ENCODE measurements around the gene MPC1L.
A peak's percentile ranks its signal among the peaks of the same experiment; 100 is the strongest.

MPC1L gene

DNA sequence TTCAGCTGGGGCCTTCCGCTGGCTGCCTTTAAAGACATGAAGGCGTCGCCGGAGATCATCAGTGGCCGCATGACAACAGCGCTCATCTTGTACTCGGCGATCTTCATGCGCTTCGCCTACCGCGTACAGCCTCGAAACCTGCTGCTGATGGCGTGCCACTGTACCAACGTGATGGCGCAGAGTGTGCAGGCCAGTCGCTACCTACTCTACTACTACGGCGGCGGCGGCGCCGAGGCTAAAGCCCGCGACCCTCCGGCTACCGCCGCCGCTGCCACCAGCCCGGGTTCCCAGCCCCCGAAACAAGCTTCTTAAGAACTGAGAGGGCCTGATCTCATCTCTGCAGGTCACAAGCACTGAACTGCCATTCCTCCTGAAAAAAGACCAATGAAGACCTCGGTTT is 437 bp downstream of the MPC1L start:
- no peak overlapping the region for H3K4me3 ChIP-seq (ENCODE audit: low read depth, low read length)
- DNase-seq (ENCODE audit: low read depth), result no peak

DNA sequence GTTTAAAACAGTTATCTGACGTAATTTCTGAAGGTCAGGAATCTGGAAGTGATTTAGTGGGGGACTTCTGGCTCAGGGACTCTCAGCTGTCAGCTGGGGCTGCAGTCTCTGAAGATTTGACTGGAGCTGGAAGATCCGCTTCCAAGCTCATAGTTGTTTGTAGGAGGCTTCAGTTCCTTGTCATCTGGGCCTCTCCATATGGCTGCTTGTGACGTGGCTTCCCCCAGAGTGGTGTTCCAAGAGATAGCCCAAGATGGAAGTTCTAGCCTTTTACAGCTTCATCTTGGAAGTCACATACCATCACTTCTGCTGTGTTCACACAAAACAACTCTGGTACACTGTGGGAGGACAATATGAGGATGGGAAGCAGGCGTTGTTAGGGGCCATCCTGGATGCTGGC is 2.1 kb downstream of the MPC1L start:
- no peak overlapping the region for H3K4me3 ChIP-seq (ENCODE audit: low read depth, low read length)
- DNase-seq (ENCODE audit: low read depth), result no peak

DNA sequence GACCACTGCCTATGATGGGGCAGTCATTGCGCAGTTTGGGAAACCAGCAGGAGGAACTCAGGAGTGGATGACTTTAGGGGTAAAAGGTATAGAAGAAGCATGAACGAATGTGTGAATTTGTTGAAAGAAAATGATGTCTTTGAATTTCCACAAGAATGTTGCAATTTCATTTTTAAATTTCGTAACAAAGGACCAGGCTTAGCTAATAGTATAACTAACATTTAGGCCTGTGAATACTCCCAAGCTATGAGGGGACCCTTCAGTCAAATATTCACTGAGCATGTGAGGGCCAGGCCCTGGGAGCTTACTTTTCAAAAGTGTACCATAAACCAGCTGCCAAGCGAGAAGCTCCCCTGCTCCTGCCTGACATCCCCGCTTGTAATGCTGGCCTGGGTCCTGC is 5.3 kb downstream of the MPC1L start:
- no peak for DNase-seq (ENCODE audit: low read depth)
- no peak overlapping the region for H3K4me3 ChIP-seq (ENCODE audit: low read depth, low read length)

DNA sequence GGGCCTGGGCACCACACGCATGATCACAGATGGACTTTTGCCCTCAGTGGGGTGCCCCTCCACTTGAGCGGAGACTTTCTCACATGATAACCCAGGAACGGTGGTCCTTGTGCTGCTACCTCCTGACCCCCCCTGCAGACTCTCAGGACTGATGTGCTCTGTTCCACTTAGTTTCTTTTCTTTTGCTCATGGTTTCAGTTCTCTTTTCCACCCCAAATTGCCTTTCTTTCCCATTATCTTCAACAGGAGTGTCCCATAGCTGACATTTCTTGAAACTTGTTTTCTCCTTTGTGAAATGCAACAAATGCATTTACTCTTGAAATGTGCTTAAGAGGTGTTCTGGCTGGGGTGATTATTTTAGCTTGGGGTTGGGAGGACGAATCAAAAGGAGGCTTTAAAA is 9.0 kb downstream of the MPC1L start:
- DNase-seq (ENCODE audit: low read depth), result no peak
- no peak overlapping the region for H3K4me3 ChIP-seq (ENCODE audit: low read depth, low read length)

DNA sequence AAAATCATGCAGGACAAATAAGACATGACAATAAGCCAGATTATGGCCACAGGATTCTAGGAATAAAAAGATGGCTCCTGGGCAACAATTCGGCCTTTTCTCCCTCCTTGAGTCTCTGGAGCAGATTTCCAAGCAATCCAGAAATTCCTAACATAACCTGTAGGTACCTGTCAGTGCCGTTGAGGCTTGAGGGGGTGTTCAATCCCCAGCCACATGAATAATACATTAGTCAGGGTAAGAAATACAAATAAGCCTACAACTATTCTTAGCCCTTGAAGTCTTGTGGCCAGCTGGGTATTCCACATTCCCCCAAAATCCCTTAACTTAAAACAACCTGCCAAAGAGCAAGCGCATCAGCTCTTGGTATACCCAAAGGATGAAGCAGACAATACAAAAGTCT is 14.5 kb downstream of the MPC1L start:
- H3K4me3 ChIP-seq (ENCODE audit: low read depth, low read length), result no peak overlapping the region
- no peak for DNase-seq (ENCODE audit: low read depth)

DNA sequence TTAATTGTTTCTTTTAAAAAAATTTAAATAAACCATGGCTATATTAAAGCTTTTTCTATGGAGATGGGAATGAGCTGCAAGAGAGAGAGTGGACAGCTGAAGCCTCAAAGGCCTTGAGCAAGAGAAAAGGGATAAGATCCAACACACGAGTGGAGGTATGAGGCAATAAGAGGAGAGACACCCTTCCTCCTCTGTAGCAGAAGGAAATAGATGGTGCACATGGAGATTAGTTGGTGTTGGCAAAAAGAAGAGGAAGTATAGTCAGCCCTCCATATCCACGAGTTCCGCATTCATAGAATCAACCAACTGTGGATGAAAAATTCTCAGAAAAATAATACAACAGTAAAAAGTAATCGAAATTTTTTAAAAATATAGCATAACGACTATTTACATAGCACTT is 20.9 kb downstream of the MPC1L start:
- DNase-seq (ENCODE audit: low read depth), result no peak
- peak overlapping the region; percentile 36 for H3K4me3 ChIP-seq (ENCODE audit: low read depth, low read length)

DNA sequence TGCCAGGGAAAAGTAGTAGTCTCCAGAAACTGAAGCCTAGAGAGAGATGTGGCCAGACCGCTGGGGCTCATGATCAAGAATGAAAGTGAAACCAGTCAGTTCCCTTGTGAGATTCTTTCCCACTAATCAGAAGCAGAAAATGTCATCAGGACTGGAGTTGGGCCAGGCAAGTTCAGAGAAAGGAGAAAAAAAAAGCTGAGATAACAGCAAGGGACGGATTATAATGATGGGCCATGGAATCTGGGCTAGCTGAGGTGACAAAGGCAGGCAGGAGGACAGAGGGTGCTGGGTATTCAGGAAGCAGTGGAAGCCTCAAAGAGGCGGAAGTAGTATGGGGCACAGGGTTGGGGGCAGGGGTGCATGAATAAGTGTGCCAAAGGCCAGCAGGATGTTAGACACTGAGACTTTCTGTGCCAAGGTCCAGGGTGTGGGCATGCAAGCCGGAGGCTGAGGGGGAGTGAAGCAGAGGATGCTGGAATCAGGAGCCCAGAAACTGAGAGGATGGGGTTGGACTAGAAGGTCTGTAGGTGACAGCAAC is 21.7 kb downstream of the MPC1L start:
- peak overlapping the region; percentile 36 for H3K4me3 ChIP-seq (ENCODE audit: low read depth, low read length)
- DNase-seq (ENCODE audit: low read depth), result no peak

DNA sequence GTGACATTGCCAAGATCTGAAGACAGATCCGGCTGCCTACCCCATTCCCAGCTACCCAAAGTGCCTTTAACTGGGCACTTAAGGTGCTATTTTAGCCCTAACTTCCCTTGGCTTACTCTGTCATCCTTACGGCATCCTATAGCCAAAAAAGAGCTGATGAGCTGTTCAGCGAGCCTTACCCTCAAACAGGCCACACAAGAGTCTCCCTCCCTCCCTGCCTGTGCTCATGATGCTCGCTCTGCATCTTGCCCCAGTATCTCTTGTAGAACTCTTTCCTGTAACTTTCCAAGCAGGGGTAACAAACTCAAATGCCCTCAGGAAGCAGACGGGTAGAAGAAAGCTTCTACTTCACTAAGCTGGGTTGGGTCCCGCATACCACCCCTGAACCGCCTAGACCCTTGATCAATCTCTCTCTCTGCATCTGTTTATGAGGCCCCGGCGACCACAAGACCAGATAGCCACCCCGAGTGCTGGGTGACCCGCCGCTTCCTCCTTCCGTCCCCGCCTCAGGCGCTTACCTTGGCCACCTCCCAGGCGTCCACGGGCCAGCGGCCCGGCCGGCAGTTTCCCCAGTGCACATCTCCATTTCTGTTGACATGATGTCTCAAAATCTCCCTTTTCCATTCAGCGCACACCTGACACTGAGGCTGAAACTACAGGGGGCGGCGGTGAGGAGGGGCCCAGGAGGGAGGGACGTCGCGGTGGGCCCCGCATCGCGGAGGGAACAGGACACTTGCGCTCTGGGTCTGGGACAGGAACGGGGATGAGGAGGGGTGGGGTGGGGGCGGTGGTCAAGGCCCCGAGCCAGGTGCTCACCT is 23.5 kb downstream of the MPC1L start:
- peak overlapping the region; percentile 71 for H3K4me3 ChIP-seq (ENCODE audit: low read depth, low read length)
- DNase-seq (ENCODE audit: low read depth), result no peak

DNA sequence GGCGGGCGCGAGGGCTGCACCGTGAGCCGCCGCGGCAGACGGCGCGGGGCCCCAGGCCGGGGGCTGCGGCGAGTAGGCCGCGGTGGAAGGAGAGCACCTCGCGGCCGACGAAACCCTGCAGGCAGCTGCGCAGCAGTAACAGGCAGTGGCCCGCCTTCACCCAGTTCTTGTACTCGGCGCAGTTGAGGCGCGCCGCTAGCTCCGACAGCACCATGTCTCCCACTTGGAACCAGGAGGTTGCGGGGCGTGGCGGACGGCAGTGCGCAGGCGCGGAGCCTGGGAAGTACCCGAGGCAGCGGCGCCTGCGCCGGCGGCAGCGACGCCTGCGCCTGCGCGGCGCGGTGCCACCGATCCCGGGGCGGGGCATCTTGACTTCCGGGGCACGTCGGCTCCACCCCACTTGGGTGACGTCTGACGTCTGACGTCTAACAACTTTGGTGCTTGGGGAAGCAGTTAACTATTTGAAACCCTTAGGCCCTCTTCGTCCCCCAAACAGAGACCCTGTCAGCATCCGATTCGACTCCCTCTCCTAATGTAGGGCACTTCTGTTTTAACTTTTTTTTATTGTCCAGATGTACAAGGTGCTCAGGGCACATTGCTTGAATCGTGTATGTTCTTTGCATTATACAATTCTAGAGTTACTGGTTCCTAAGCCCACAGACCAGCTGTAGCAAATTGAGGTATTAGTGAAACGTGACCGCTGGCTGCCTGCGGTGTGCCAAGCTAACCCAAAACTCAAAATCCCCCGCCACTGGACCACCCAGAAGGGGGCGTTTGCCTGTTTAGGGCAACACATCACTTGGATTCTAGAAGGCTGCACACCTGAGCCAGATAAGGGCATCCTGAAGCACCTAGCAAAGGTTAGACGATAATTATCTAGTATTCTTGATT is 24.3 kb downstream of the MPC1L start, which contains the start of gene CXorf38:
TSS of gene CXorf38 (minus strand) at position 255 of the 891 bp plus-strand sequence. CDS start at position 214, 41 bp downstream.
- peak; percentile 39 for DNase-seq (ENCODE audit: low read depth)
- peak within 1 kb of the TSS; percentile 71 for H3K4me3 ChIP-seq (ENCODE audit: low read depth, low read length)

DNA sequence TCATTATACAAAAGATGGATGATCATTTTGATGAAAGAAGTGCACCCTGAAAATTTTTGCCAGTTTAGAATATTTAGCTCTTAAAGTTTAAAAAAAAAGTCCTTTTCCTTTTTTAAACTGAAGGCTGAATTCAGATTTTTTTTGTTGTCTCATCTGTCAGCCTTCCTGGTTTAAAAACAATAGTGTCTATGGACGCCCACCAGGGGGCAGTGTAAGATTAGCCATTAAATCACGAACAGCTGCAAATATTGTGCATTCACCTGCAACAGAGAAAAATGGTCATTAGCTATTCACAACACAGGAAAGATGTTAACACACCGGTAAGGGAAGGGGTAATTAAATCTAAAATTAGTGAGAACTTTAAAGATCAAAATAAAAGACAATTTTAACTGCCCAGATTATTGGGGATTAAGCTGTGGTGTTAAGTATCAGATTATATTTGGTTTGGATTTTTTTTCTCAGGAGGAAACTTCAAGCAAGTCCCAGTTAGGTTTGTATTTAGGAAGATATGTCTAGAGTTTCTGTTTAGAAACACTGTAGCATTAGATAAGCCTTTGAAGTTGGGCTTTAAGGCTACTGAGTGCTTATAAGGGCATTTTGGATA is 28.5 kb downstream of the MPC1L start:
- DNase-seq (ENCODE audit: low read depth), result no peak

DNA sequence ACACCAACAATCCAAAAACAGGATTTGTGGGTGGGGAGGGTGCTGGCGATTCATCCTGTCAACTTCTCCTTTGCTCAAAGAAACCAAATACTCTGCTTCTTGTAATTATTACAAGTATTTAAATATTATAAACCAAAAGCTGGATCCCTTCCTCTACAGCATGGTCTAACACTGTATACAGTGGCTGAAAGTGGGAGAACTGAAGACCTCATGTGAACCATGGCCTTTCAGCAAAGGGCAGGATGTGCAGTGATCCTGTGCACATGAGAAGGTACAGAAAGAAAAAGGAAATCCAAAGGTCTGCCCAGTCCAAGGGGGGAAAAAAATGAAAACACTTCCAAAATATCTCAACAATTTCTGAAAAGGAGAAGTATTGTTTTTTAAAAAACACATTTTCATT is 29.4 kb downstream of the MPC1L start:
- H3K4me3 ChIP-seq (ENCODE audit: low read depth, low read length), result no peak overlapping the region
- no peak for DNase-seq (ENCODE audit: low read depth)

More for the DNA sequence above, 28.5 kb downstream of the MPC1L start:
- no peak overlapping the region for H3K4me3 ChIP-seq (ENCODE audit: low read depth, low read length)

DNA sequence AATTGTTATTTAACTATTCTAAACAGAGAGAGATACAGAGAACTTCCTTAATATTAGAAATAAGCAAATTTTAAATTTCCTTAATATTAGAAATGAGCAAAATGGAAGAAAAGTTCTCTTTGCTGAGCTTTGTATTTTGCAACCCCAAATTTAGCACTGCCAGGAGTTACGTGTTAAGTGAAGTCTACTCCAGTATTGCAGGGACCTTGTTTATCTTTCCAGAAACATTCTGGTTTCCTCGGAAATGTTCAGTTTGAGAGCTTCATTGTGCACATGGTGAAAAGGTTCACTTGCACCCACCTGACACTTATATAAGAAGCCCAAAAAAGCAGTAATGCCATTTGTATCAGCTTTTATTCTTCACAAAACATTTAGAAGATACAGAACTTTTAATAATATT is 30.3 kb downstream of the MPC1L start:
- H3K4me3 ChIP-seq (ENCODE audit: low read depth, low read length), result no peak overlapping the region
- no peak for DNase-seq (ENCODE audit: low read depth)

DNA sequence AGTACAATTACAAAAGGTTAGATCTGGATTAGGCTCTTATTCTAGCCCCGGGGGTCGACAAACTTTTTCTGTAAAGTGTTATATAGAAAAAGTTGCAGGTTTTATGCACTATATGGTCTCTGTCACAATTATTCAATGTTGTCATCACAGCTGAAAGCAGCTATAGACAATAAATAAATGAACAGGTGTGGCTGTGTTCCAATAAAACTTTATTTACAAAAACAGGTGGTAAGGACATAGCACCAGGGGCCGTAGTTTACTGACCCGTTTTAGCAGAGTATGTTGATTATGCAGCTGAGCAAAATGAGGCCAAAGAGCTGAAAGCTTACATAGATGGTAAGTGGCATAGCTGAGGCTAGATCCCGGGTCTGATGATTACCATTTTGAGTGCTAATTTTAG is 37.2 kb downstream of the MPC1L start:
- no peak for DNase-seq (ENCODE audit: low read depth)
- H3K4me3 ChIP-seq (ENCODE audit: low read depth, low read length), result no peak overlapping the region

DNA sequence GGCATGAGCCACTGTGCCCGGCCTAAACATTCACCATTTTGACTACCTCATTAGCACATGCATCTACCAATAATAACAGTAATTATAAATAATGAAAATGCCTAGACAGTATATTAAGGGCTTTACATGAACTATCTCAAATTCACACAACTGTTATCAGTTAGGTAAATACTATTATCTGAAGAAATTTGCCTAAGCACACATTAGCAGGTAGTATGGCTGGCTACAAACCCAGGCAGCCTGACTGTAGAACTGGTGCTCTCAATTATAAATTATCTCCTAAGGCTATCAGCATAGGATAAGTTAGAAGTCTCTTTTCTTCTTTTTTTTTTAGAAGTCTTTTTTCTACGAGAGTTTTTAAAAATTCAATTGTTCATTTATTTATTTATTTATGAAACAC is 38.3 kb downstream of the MPC1L start:
- no peak overlapping the region for H3K4me3 ChIP-seq (ENCODE audit: low read depth, low read length)
- DNase-seq (ENCODE audit: low read depth), result no peak

DNA sequence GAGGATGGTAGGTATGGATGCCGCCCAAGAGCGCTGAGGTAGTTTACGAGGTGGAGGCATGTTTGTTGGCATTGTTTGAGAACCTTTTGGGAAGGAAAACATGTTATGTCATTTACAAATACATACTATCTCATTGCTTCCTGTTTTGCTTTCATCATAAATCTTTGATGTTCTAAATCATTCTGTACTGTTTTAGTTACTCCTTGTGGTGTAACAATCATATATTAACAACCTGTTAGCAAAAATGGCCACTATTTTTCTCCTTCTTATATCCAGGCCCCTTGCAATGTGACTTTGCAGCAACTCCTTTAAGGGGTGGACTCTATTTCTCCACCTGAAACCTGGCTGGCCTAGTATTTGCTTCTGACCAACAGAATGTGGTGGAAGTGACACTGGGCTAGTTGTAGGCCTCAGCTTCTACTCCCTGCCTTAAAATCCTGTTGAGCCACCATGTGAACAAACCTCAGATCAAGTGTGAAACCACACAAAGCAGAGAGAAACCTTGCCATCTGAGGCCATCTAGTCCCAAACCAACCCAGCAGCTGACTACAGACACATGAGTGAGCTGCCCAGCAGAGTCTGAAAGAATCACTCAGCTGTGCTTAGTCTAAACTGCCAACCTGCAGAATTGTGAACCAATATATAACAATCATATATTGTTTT is 40.0 kb downstream of the MPC1L start:
- H3K4me3 ChIP-seq (ENCODE audit: low read depth, low read length), result no peak overlapping the region
- DNase-seq (ENCODE audit: low read depth), result no peak

DNA sequence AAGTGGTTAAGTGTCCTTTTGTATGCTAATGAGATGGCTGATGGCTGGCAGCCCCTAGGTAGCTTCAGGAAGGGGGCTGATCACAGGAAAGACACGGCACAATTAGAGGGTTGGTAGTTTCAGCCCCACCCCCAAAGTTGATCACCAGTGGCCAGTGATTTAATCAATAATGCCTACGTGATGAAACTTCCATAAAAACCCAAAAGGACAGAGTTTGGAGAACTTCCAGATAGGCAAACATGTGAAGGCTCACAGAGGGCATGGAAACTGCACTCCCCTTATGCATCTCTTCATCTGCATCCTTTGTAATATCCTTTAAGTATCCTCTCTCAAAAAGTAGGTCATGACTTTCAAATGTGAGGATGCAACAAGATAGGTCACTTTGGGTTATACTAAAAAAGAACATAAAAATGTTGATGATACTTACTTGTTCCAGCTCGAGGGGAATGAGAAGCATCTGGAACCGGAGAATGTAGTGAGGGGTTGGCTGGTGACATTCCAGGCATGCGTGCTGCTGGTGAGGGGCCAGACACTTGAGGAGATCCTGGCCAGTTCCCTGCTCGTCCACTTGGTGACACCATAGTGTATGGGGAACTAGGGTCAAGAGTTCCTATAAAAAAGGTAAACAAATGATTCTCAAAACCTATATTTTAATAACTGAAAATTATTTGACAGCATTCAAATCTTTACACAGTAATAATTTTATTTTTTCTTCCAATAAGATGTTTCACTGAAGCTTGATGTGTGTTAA is 40.8 kb downstream of the MPC1L start:
- H3K4me3 ChIP-seq (ENCODE audit: low read depth, low read length), result no peak overlapping the region
- DNase-seq (ENCODE audit: low read depth), result no peak

DNA sequence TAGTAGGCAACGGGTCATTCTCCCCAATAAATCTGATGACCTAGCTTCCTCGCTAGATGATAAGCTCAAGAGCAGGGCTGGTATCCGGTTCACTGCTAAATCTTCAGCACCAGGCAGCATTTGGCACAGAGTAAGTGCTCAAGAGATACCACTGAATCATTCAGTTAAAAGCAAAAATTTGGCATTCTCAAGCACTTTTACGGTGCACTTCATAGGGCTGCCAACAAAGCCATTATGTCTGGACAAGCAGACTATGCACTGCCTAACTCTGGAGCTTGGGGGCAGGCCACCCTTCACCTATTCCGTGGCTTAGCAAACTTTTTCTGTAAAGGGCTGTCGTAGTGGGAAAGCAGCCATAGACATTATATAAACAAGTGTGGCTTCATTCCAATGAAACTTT is 47.9 kb downstream of the MPC1L start:
- no peak overlapping the region for H3K4me3 ChIP-seq (ENCODE audit: low read depth, low read length)
- DNase-seq (ENCODE audit: low read depth), result no peak
